ENCODE measurements around the gene CRABP2. TPM values are rescaled to one million over a fixed set of nuclear protein-coding genes. Genes with fewer than 3 reads are reported as not detected.

Gene CRABP2
- total RNA-seq, 2 experiments from 2014 or later = 0.78 to 0.90 TPM

GRCh38 chr1:156740237-156740740, 34.9 kb upstream of the CRABP2 start:
- no peaks in the 10 kb centered on the region for H3K27me3 Mint-ChIP-seq
- DNase-seq (no peak), ATAC-seq (peak; percentile 3)
- TF ChIP-seq, protein P1, sequence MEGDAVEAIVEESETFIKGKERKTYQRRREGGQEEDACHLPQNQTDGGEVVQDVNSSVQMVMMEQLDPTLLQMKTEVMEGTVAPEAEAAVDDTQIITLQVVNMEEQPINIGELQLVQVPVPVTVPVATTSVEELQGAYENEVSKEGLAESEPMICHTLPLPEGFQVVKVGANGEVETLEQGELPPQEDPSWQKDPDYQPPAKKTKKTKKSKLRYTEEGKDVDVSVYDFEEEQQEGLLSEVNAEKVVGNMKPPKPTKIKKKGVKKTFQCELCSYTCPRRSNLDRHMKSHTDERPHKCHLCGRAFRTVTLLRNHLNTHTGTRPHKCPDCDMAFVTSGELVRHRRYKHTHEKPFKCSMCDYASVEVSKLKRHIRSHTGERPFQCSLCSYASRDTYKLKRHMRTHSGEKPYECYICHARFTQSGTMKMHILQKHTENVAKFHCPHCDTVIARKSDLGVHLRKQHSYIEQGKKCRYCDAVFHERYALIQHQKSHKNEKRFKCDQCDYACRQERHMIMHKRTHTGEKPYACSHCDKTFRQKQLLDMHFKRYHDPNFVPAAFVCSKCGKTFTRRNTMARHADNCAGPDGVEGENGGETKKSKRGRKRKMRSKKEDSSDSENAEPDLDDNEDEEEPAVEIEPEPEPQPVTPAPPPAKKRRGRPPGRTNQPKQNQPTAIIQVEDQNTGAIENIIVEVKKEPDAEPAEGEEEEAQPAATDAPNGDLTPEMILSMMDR (IDR thresholded peaks at IDR 0.05) = no peak
- H3K4me1 Mint-ChIP-seq (ENCODE audit: low read depth) = peaks cover 43% of the 10 kb centered on the region
- H3K27ac Mint-ChIP-seq = peak overlapping the region; percentile 95
- ChIA-PET POLR2A (interaction anchor here (1.3 to 5.1 kb wide), 5 partner anchors 11 to 76 kb away, joined by 5 to 89 read pairs (median 19); partner anchors contain the start of genes HDGF, ISG20L2, METTL25B and PRCC), CTCF (interaction anchor here (1.0 to 5.0 kb wide), 4 partner anchors 12 to 51 kb away, joined by 3 to 71 read pairs (median 5); partner anchors contain the start of genes ISG20L2, METTL25B and PRCC)
- H3K4me3 Mint-ChIP-seq = peak overlapping the region; percentile 98
- no peaks in the 10 kb centered on the region for H3K9me3 Mint-ChIP-seq
- intact Hi-C loops (cut with micrococcal nuclease) = loop anchor here (1.0 kb wide), 1 partner anchor 11 kb away; no protein-coding TSS in a partner anchor
- H3K36me3 Mint-ChIP-seq (ENCODE audit: low read depth) = peaks cover 69% of the 10 kb centered on the region

DNA sequence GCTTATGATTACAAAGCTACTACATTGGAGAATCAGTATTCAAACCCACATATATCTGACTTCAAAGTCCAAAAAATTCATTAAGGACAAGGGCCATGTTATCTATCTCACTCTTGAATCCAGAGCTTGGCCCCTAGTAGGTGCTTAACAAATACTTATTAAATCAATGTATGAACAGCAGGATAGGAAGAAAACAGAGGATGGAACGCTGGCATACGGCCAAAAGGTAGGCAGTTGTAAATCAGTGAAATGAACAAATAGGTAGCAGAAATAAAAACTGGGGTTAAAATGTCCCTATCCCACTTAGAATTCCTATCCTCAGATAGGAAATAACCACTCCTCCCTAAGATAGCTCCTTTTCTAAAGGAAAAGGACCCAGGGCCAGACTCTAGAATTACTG, 33.5 kb upstream of the CRABP2 start:
- no peaks in the 10 kb centered on the region for H3K9me3 Mint-ChIP-seq

DNA sequence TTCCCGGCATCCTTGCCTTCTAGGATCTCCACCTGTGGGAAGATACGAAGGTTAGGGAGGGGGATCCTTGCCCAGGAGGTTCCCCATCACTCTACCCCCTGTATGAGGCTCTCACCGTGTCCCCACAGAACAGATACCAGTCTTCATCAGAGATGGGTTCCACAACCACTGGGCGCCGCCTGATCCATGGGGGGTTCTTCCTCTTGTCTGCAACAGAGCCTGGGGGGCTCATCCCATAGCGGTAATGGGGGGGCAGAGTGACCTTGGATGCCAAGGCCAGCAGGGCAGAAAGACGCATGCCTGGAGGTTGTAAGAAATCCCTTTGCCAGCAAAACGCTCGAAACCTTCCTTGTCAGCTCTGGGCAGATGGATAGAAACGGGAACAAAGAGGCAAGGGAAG, 33.0 kb upstream of the CRABP2 start:
- H3K4me3 Mint-ChIP-seq = no peak overlapping the region
- no peaks in the 10 kb centered on the region for H3K9me3 Mint-ChIP-seq
- H3K4me1 Mint-ChIP-seq (ENCODE audit: low read depth) = peaks cover 33% of the 10 kb centered on the region
- ChIA-PET POLR2A (interaction anchor here (5.1 kb wide), 1 partner anchor 9 kb away, joined by 89 read pairs; the partner anchor contains the start of genes ISG20L2 and METTL25B), CTCF (interaction anchor here (1.0 to 1.5 kb wide), 4 partner anchors 13 to 50 kb away, joined by 3 to 9 read pairs (median 4); no protein-coding TSS in a partner anchor)
- no peaks in the 10 kb centered on the region for H3K27me3 Mint-ChIP-seq
- peaks cover 54% of the 10 kb centered on the region for H3K36me3 Mint-ChIP-seq (ENCODE audit: low read depth)
- TF ChIP-seq, protein P1 (IDR thresholded peaks at IDR 0.05) = no peak
- DNase-seq (no peak), ATAC-seq (no peak)
- intact Hi-C loops (cut with micrococcal nuclease) = no loop called here
- H3K27ac Mint-ChIP-seq = peak overlapping the region; percentile 74

More for the DNA sequence above, 33.5 kb upstream of the CRABP2 start:
- Mint-ChIP-seq H3K27me3 (no peaks in the 10 kb centered on the region), H3K4me3 (peak overlapping the region; percentile 98), H3K4me1 (ENCODE audit: low read depth) (peaks cover 37% of the 10 kb centered on the region), H3K27ac (peak overlapping the region; percentile 74), H3K36me3 (ENCODE audit: low read depth) (peaks cover 59% of the 10 kb centered on the region)
- ATAC-seq = no peak
- ChIA-PET CTCF (interaction anchor here (1.0 to 1.5 kb wide), 4 partner anchors 13 to 50 kb away, joined by 3 to 9 read pairs (median 4); no protein-coding TSS in a partner anchor), POLR2A (interaction anchor here (5.1 kb wide), 1 partner anchor 10 kb away, joined by 89 read pairs; the partner anchor contains the start of genes ISG20L2 and METTL25B)
- intact Hi-C loops (cut with micrococcal nuclease) = no loop called here
- TF ChIP-seq, protein P1 (IDR thresholded peaks at IDR 0.05) = no peak
- no peak for DNase-seq

GRCh38 chr1:156733989-156734584, 28.7 kb upstream of the CRABP2 start:
- DNase-seq (no peak), ATAC-seq (no peak)
- no peaks in the 10 kb centered on the region for H3K27me3 Mint-ChIP-seq
- peaks cover 30% of the 10 kb centered on the region for H3K36me3 Mint-ChIP-seq (ENCODE audit: low read depth)
- TF ChIP-seq, protein P1 (IDR thresholded peaks at IDR 0.05) = no peak
- ChIA-PET CTCF (interaction anchor here (1.4 to 4.4 kb wide), 2 partner anchors 8 to 44 kb away, joined by 3 to 22 read pairs; no protein-coding TSS in a partner anchor), POLR2A (interaction anchor here (0.8 to 1.5 kb wide), 2 partner anchors 17 to 234 kb away, joined by 3 to 7 read pairs; partner anchors contain the start of gene HDGF)
- H3K9me3 Mint-ChIP-seq = no peaks in the 10 kb centered on the region
- H3K27ac Mint-ChIP-seq = no peak overlapping the region
- peaks cover 22% of the 10 kb centered on the region for H3K4me1 Mint-ChIP-seq (ENCODE audit: low read depth)
- intact Hi-C loops (cut with micrococcal nuclease) = no loop called here
- H3K4me3 Mint-ChIP-seq = no peak overlapping the region
